Muscle of leg (tissue), 11 donors: ENCODE measurements around the gene C1QTNF9. TPM values are rescaled to one million over a fixed set of nuclear protein-coding genes. Genes with fewer than 3 reads are reported as not detected.
A peak's percentile ranks its signal among the peaks of the same experiment; 100 is the strongest.

Experiments used
- DNase-seq: peaks from one replicate; pipeline ENCODE4 v3.0.0; 2013
- H3K27ac ChIP-seq: one replicate; pipeline ENCODE4 v1.5.1; 2013; ENCODE audit warnings: mild to moderate bottlenecking, low read length, control low read depth
- H3K27me3 ChIP-seq: one replicate; pipeline ENCODE4 v1.6.1; 2013; ENCODE audit warnings: low read length; ENCODE audit not compliant: control insufficient read depth, insufficient read depth
- H3K36me3 ChIP-seq: one replicate; pipeline ENCODE4 v1.6.1; 2013; ENCODE audit warnings: low read length; ENCODE audit not compliant: control insufficient read depth, insufficient read depth
- H3K4me1 ChIP-seq: one replicate; pipeline ENCODE4 v1.6.1; 2013; ENCODE audit warnings: low read length; ENCODE audit not compliant: control insufficient read depth, insufficient read depth
- H3K4me3 ChIP-seq: one replicate; pipeline ENCODE4 v1.5.1; 2013; ENCODE audit warnings: low read length, control low read depth
- H3K9me3 ChIP-seq: replicated peaks from 2 replicates; pipeline ENCODE4 v1.6.1; 2013; ENCODE audit warnings: low read depth, low read length; ENCODE audit not compliant: control insufficient read depth
- WGBS: methylation state at CpG from one replicate; pipeline ENCODE4 v1.1.5; 2013; ENCODE audit warnings: missing lambda C conversion rate; ENCODE audit not compliant: insufficient coverage; 5-methylcytosine and 5-hydroxymethylcytosine counted together
- polyA plus RNA-seq, 8 donors: library from polyadenylated mRNA; unstranded; fragments of 120-200 nt; gene quantifications; one replicate each; pipeline versions ENCODE4 v1.2.1 to v1.2.3, GENCODE V29; 2013; ENCODE audit warnings: inconsistent platforms in 1 of 8, low replicate concordance in 1 of 8; ENCODE audit not compliant: insufficient read length in 8 of 8, insufficient read depth in 1 of 8
- total RNA-seq: library from RNA; stranded (reverse); fragments of 120-200 nt; gene quantifications from one replicate; pipeline ENCODE4 v1.2.4, GENCODE V29; 2013

Gene C1QTNF9
- total and polyA plus RNA-seq, 9 donors: 3.5 to 8.0 (median 5.5) TPM

DNA sequence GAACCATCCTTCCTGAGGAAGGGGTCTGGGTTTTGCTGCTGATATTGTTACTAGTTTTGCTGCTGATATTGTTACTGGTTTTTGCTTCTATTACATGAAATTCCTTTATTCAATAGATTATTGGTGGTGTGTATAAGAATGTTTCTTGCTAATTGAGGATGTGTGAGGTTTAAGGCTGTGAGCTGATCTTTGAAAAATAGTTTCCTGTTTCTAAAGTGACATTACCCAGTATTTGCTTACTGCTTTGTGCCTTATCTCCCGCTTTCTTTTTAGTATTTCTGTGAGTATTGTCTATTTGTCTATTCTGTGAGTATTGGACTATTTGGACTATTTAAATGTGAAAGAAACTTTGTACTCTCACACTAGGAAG is 38.2 kb upstream of the C1QTNF9 start:
- DNase-seq: no peak
- Histone ChIP-seq H3K27me3 (no peaks in the 10 kb centered on the region), H3K36me3 (no peaks in the 10 kb centered on the region), H3K27ac (peak overlapping the region; percentile 88), H3K4me3 (no peak overlapping the region), H3K4me1 (peaks cover 33% of the 10 kb centered on the region), H3K9me3 (no peaks in the 10 kb centered on the region)
- WGBS: no CpG with 5 or more reads among the region's 1 CpG

DNA sequence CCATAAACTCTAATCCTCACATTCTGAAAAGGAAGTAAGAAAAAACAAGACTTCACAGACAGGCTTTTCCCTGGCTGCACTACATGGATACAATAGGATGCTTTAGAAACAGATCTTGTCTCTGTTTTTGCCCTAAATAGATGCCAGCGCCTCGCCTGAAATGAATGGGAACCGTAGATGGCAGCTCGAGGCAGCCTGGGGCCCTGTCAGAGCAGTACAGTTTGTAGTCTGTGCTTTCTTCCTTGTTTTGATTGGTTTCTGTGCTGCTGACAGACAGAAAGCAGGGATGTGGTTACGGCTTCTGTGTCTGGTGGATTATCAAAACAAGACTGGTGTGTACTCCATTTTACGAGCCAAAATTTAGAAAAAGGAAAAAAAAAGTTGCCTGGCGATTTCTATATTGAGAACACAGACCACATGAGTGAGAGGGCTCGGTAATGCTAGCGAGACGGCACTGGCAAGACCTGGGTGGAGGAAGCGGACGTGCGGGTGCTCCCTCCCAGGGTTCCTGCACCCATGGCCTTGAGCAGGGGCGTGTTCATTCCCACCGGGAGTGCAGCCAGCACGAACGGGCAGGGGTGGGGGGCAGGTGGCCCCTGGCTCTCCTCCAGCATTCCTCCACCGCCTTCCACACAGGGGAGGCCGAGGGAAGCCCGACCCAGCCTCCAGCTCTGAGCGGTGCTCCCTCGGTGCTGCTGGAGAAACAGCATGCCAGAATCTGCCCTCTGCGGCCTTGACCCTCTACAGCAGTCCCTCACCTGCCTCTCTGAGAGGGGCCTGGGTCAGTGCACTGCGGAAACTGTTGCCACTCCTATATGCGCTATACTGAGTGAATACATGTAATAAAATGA is 37.6 kb upstream of the C1QTNF9 start:
- Histone ChIP-seq H3K27ac (peak overlapping the region; percentile 88), H3K27me3 (no peaks in the 10 kb centered on the region), H3K4me3 (peak overlapping the region; percentile 18), H3K9me3 (no peaks in the 10 kb centered on the region), H3K36me3 (no peaks in the 10 kb centered on the region), H3K4me1 (peaks cover 33% of the 10 kb centered on the region)
- peak; percentile 58 for DNase-seq
- WGBS: 22% methylated on average over 20 of the region's 25 CpGs

DNA sequence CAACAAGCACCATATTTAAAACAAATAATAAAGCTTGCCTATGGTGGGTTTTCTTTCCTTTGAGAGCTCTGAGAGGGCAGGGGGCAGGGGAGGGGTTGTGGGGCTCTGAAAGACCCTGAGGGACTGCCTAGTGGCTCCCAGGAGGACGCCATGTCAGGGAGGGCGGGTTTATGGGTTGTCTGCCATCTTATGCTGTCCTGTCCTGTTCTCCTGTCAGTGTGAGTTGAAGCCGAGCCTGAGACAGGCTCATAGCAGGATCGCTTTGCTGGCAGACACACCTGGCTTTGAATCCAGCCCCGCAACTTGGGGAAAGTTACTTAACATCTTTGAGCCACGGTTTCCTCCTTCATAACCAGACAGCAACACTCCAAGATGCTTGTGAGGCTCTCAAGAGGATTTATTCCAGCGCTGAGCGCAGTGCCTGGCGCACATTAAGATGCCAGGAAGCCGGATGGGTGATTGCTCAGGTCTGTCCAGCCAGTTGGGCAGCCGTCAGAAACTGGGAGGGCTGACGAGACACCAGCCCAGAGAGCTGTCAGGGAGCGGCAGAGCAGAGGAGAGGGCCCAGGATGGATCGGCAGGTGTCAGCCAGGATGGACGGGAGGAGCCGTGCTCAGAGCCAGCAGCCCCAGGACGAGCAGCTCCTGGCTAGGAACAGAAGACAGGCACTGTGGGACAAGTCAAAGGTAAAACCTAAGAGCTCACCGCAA is 36.8 kb upstream of the C1QTNF9 start:
- Histone ChIP-seq H3K4me3 (no peak overlapping the region), H3K4me1 (peaks cover 33% of the 10 kb centered on the region), H3K9me3 (no peaks in the 10 kb centered on the region), H3K36me3 (no peaks in the 10 kb centered on the region), H3K27ac (peak overlapping the region; percentile 88), H3K27me3 (no peaks in the 10 kb centered on the region)
- no peak for DNase-seq
- WGBS: 55% methylated on average over 17 of the region's 18 CpGs

DNA sequence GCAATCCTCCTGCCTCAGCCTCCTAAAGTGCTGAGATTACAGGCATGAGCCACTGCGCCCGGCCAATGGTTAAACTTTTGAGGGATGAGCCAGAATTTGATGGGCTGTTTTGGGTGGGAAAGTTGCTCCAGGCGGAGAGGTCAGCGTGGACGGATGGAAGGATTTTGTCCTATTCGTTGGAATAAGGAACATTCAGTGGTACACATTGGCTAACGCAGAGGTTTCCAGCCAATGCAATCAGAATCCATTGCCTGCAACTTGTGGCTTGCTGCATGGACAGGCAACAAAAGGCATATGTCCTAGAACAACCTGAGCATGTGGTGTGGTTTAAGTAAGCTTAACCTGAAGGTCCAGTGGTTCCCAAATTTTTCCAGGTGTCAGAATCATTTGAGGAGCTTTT is 35.5 kb upstream of the C1QTNF9 start:
- no peak overlapping the region for H3K4me3 ChIP-seq
- H3K27me3 ChIP-seq: no peaks in the 10 kb centered on the region
- H3K27ac ChIP-seq: no peak overlapping the region
- no peak for DNase-seq
- peaks cover 33% of the 10 kb centered on the region for H3K4me1 ChIP-seq
- WGBS: 97% methylated on average over 7 of the region's 7 CpGs
- H3K36me3 ChIP-seq: no peaks in the 10 kb centered on the region
- H3K9me3 ChIP-seq: no peaks in the 10 kb centered on the region

DNA sequence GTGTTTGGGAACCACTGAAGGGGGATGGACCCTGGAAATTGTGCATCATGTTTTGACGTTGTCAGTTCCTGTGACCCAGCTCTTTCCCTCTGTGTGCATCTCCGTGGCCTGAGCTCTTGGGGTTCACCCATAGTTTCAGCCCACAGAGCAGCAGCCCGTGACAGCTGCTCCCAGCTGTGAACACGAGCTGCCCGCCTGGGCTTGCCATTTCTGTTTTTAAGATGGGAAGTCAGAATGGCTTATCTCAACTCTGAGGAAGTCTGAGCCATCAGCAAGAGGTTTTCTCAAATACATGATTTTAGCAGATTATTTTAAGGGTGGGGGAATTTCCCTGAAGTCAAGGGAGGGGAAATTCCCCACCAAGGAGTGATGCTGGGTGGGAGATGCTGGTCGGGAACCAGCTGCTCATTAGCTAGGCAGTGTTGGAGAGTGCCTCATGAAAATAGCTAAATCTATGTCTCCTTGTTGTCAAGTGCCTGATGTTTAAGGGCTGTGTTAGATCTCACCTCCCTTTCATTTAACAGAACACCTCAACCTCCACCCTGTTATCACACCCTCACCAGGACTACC is 34.8 kb upstream of the C1QTNF9 start:
- H3K27ac ChIP-seq: peak overlapping the region; percentile 60
- 40% methylated on average over 1 of the region's 6 CpGs for WGBS
- H3K9me3 ChIP-seq: no peaks in the 10 kb centered on the region
- DNase-seq: peak; percentile 52
- no peaks in the 10 kb centered on the region for H3K36me3 ChIP-seq
- no peak overlapping the region for H3K4me3 ChIP-seq
- peaks cover 33% of the 10 kb centered on the region for H3K4me1 ChIP-seq
- no peaks in the 10 kb centered on the region for H3K27me3 ChIP-seq

DNA sequence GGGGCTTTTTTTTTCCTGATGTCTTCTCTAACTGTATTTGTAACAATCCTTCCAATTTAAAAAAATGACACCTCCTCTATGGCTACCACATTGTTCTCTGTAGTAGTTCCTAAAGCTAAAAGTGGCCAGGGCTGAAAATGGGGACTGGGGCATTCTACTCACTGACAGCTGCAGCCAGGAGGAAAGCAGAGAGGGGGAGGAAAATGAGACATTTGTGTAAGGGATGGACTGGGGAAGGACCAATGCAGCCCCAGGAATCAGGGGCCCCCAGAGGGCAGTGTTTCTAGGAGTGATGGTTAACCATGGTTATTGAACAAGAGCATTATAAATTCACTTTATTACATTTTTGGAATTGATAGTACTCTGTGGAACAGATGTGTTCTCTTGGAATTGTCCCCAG is 34.3 kb upstream of the C1QTNF9 start:
- no peak overlapping the region for H3K4me3 ChIP-seq
- H3K4me1 ChIP-seq: peaks cover 33% of the 10 kb centered on the region
- no peak for DNase-seq
- no peaks in the 10 kb centered on the region for H3K9me3 ChIP-seq
- no peaks in the 10 kb centered on the region for H3K36me3 ChIP-seq
- no peaks in the 10 kb centered on the region for H3K27me3 ChIP-seq
- H3K27ac ChIP-seq: no peak overlapping the region

DNA sequence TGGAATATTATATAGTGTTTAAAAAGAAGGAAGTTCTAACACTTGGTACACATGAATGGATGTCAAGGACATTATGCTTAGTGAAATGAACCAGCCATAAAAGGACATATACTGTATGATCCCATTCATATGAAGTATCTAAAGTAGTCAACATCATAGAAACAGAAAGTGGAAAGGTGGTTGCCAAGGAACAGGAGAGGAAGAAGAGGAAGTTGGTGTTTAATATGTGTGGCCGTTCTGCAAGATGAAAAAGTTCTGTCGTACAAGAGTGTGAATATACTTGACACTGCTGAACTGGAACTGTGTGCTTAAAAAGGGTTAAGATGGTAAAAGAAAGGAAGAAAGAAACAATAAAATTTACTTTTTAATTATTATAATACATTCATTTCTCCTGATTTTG is 33.1 kb upstream of the C1QTNF9 start:
- Histone ChIP-seq H3K4me1 (peaks cover 31% of the 10 kb centered on the region), H3K27ac (no peak overlapping the region), H3K27me3 (no peaks in the 10 kb centered on the region), H3K36me3 (no peaks in the 10 kb centered on the region), H3K9me3 (no peaks in the 10 kb centered on the region), H3K4me3 (no peak overlapping the region)
- peak; percentile 26 for DNase-seq
- 63% methylated on average over 2 of the region's 2 CpGs for WGBS

DNA sequence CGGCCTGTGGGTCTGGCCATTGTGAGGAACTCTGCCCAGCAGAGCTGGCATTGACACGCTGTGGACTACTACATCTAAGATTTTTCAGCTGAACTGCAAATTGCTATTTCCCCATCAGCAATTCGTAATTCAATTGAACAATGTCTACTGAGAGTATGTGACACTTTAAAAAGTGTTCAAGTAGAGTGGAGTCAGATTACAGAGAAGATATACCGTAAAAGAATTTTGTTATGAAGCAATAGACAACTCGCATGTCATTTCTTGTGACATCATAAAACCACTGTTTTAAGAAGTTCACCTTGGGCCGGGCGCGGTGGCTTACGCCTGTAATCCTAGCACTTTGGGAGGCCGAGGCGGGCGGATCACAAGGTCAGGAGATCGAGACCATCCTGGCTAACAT is 32.5 kb upstream of the C1QTNF9 start:
- no peaks in the 10 kb centered on the region for H3K9me3 ChIP-seq
- no peaks in the 10 kb centered on the region for H3K36me3 ChIP-seq
- WGBS: no CpG with 5 or more reads among the region's 13 CpGs
- H3K4me3 ChIP-seq: no peak overlapping the region
- peaks cover 30% of the 10 kb centered on the region for H3K4me1 ChIP-seq
- DNase-seq: no peak
- H3K27ac ChIP-seq: no peak overlapping the region
- no peaks in the 10 kb centered on the region for H3K27me3 ChIP-seq

DNA sequence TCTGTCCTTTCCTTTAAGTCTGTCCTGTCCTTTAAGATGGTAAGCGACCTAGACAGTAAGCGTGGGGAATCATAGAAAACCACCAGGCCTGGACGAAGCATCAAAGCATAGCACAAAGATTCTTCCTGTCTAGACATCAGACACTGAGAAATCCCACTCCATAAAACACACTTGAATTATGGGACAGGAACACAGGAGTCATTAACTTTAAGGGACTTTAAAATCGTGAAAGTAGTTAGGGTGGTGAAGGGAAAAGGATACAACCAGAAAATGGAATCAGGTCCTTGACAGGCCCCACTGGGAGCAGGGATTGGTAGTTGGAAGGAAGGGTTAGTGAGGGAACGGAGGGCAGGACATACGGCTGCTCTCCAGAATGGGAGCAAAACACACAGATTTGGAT is 31.6 kb upstream of the C1QTNF9 start:
- H3K4me1 ChIP-seq: peaks cover 21% of the 10 kb centered on the region
- WGBS: 47% methylated on average over 2 of the region's 6 CpGs
- H3K9me3 ChIP-seq: no peaks in the 10 kb centered on the region
- no peak for DNase-seq
- H3K4me3 ChIP-seq: no peak overlapping the region
- no peaks in the 10 kb centered on the region for H3K36me3 ChIP-seq
- no peaks in the 10 kb centered on the region for H3K27me3 ChIP-seq
- H3K27ac ChIP-seq: no peak overlapping the region

DNA sequence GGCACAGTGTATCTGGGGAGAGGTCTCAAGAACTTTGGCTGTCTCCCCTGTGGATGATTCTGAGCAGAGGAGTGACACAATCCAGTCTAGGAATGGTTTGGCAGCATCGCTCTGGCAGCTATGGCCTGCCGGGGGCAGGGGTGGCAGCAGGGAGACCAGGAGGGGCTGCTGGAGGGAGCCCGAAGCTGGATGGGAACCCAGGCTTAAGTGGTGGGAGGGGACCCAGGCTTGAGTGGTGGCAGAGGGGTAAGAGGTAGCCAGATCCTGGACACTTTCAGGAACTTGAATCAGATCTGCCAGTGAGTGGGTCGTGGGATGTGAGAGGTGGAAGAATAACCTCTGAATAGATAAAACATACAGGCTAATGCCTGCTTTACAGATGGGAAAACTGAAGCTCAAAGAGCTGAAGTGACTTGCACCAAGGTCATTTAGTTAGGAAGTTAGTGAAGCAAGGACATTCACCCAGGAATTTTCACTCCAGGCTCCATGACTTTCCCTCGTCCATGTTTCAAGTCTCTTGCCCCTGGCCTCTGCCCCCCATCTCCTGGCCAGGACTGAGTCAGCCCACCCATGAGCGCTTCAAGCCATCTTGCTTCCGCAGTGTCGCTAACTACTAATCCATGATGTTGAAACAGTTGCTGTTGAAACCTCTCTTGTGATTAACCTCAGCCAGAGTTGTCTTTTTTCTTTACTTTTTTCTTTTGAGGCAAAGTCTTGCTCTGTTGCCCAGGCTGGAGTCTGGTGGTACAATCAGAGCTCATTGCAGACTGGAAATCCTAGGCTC is 29.9 kb upstream of the C1QTNF9 start:
- 84% methylated on average over 7 of the region's 8 CpGs for WGBS
- no peaks in the 10 kb centered on the region for H3K9me3 ChIP-seq

More for the DNA sequence above, 29.9 kb upstream of the C1QTNF9 start:
- Histone ChIP-seq H3K4me1 (peaks cover 12% of the 10 kb centered on the region), H3K4me3 (no peak overlapping the region), H3K27ac (no peak overlapping the region), H3K27me3 (no peaks in the 10 kb centered on the region), H3K36me3 (no peaks in the 10 kb centered on the region)
- DNase-seq: no peak
